Endodermal cell (in vitro differentiated cells): ENCODE measurements around the gene DTNB. TPM values are rescaled to one million over a fixed set of nuclear protein-coding genes. Genes with fewer than 3 reads are reported as not detected.
A peak's percentile ranks its signal among the peaks of the same experiment; 100 is the strongest.

Source experiments
- DNase-seq: peaks from one replicate; pipeline ENCODE4 v3.0.0-alpha.2; 2017
- H3K27ac ChIP-seq: 2 replicates; pipeline ENCODE4 v1.5.1; 2013; ENCODE audit warnings: mild to moderate bottlenecking, low read depth, low read length, moderate library complexity
- H3K27me3 ChIP-seq: 2 replicates; pipeline ENCODE4 v1.6.1; 2013; ENCODE audit warnings: mild to moderate bottlenecking, low read length, moderate library complexity; ENCODE audit not compliant: insufficient read depth, control insufficient read depth, poor library complexity, severe bottlenecking
- H3K36me3 ChIP-seq: 2 replicates; pipeline ENCODE4 v1.7.0; 2013; ENCODE audit warnings: mild to moderate bottlenecking, low read length, moderate library complexity; ENCODE audit not compliant: control insufficient read depth, insufficient read depth
- H3K4me1 ChIP-seq: one replicate; pipeline ENCODE4 v1.7.0; 2013; ENCODE audit warnings: low read length; ENCODE audit not compliant: control insufficient read depth, insufficient read depth
- H3K4me3 ChIP-seq: 2 replicates; pipeline ENCODE4 v1.5.1; 2013; ENCODE audit warnings: mild to moderate bottlenecking, low read length, moderate library complexity
- H3K9ac ChIP-seq: 2 replicates; pipeline ENCODE4 v1.6.1; 2013; ENCODE audit warnings: mild to moderate bottlenecking, low read length, moderate library complexity; ENCODE audit not compliant: poor library complexity, severe bottlenecking; ENCODE audit errors: extremely low read depth
- H3K9me3 ChIP-seq: 2 replicates; pipeline ENCODE4 v1.6.1; 2013; ENCODE audit warnings: mild to moderate bottlenecking, low read length, moderate library complexity; ENCODE audit not compliant: control insufficient read depth
- H3K27ac Mint-ChIP-seq: 2 replicates; pipeline ENCODE4 v1.8.0; 2020; ENCODE audit warnings: mixed read lengths
- H3K27me3 Mint-ChIP-seq: 2 replicates; pipeline ENCODE4 v1.8.0; 2021; ENCODE audit warnings: mild to moderate bottlenecking, mixed read lengths; ENCODE audit not compliant: insufficient read depth
- H3K36me3 Mint-ChIP-seq: 2 replicates; pipeline ENCODE4 v1.8.0; 2020; ENCODE audit warnings: low read depth, mixed read lengths
- H3K4me1 Mint-ChIP-seq: 2 replicates; pipeline ENCODE4 v1.8.0; 2020; ENCODE audit warnings: mixed read lengths
- H3K4me3 Mint-ChIP-seq: 2 replicates; pipeline ENCODE4 v1.8.0; 2020; ENCODE audit warnings: mild to moderate bottlenecking, moderate library complexity, mixed read lengths
- H3K9me3 Mint-ChIP-seq: 2 replicates; pipeline ENCODE4 v1.8.0; 2020; ENCODE audit warnings: mild to moderate bottlenecking, mixed read lengths
- CTCF ChIP-seq: fragments of 200-600 bp; sonication (generic); conservative IDR thresholded peaks from 2 replicates; pipeline ENCODE4 v1.5.0; 2021; ENCODE audit warnings: antibody characterized with exemption, mild to moderate bottlenecking
- WGBS, 2 experiments: methylation state at CpG; one replicate each; pipeline versions ENCODE4 v1.1.5 to v1.1.7; 2013; ENCODE audit warnings: missing lambda C conversion rate in 2 of 2, mixed read lengths in 1 of 2; ENCODE audit not compliant: insufficient coverage in 1 of 2, insufficient read length in 1 of 2; 5-methylcytosine and 5-hydroxymethylcytosine counted together
- total RNA-seq, 2 donors: library from RNA; stranded (reverse); fragmentation: NEBNext Ultra II Directional in 1 of 2; extraction: Animal tissue kit (Norgen Biotek cat#: 25700) in 1 of 2; gene quantifications; 2 replicates in 1 of 2; 3 replicates in 1 of 2; pipeline ENCODE4 v1.2.1, GENCODE V29; 2021

The DTNB gene
- total RNA-seq, 2 donors from 2014 or later, result 38.8 to 48.7 TPM

GRCh38 chr2:25677877-25678276, 4.5 kb upstream of the DTNB start:
- H3K9me3 ChIP-seq, result peaks cover 9% of the 10 kb centered on the region
- Mint-ChIP-seq H3K36me3 (peaks cover 2% of the 10 kb centered on the region), H3K9me3 (peaks cover 7% of the 10 kb centered on the region), H3K4me1 (no peaks in the 10 kb centered on the region), H3K27ac (no peak overlapping the region), H3K27me3 (peaks cover 31% of the 10 kb centered on the region), H3K4me3 (no peak overlapping the region)
- no peak for TF ChIP-seq CTCF
- no peak overlapping the region for H3K27ac ChIP-seq
- no peak for DNase-seq
- WGBS, 2 experiments, result 96 to 100% methylated on average over 2 to 4 of the region's 4 CpGs
- H3K36me3 ChIP-seq, result no peaks in the 10 kb centered on the region
- peaks cover 19% of the 10 kb centered on the region for H3K27me3 ChIP-seq
- H3K9ac ChIP-seq, result no peak overlapping the region
- H3K4me1 ChIP-seq, result no peaks in the 10 kb centered on the region
- H3K4me3 ChIP-seq, result no peak overlapping the region

DNA sequence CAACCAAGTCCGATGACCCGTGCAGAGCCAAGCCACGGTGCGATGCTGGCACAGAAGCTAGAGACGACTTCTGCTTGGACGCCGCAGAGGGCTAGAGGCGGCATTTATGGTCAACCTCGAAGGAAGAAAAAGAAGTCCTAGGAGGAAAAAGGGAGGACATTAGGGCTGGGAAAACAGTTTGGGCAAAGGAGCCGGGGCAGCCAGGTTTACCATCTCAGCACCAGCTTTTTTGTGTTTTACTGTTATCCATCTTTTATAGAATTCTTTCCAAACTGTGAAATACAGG, 643 bp upstream of the DTNB start:
- DNase-seq, result no peak
- H3K27ac Mint-ChIP-seq, result peak overlapping the region; percentile 41
- Histone ChIP-seq H3K36me3 (no peaks in the 10 kb centered on the region), H3K4me3 (peak overlapping the region; percentile 72), H3K27ac (no peak overlapping the region), H3K27me3 (peaks cover 19% of the 10 kb centered on the region), H3K9ac (no peak overlapping the region), H3K9me3 (peaks cover 9% of the 10 kb centered on the region), H3K4me1 (no peaks in the 10 kb centered on the region)
- peaks cover 44% of the 10 kb centered on the region for H3K27me3 Mint-ChIP-seq
- H3K4me1 Mint-ChIP-seq, result peaks cover 14% of the 10 kb centered on the region
- peaks cover 7% of the 10 kb centered on the region for H3K9me3 Mint-ChIP-seq
- H3K36me3 Mint-ChIP-seq, result peaks cover 2% of the 10 kb centered on the region
- no peak for TF ChIP-seq CTCF
- H3K4me3 Mint-ChIP-seq, result peak overlapping the region; percentile 72
- WGBS, 2 experiments, result 49 to 60% methylated on average over 1 to 10 of the region's 10 CpGs

DNA sequence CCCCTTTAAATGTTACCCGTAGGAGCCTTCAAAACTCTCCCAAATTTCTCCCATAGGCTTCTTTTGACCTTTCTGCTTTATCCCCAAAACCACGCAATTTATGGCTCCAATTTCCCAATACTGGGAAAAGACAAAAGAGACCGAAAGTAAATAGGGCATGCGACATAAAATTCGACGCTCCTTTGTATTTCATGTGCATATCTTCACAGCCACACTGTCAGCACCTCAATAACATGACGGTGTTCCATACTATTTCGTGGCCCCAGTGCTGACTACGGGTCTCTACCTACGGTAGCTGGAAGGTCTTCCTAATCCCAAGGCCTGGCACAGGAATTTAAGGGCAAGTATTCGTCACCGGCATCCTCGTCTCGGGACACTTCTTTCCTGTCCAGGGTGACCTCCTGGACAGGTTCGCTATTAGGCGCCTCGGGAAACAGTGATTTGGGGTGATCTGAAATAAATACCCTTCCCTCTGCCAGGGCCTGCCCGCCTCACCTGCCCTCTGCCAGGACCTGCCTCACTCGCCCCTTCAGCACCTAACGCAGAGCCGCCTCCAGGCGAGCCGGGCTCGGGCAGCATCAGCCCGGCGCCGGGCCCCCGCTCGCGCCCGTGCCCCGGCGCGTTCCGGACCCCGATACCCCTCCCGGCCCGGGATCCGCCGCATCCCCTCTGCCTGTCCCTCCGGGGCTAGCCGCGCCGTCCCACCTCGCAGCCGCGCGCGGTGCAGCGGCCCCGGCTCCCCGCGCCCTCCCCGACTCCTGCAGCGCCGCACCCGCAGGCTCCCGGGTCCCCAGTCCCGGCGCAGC, 680 bp downstream of the DTNB start:
- H3K27me3 ChIP-seq, result peaks cover 19% of the 10 kb centered on the region
- no peaks in the 10 kb centered on the region for H3K36me3 ChIP-seq
- peak; percentile 21 for TF ChIP-seq CTCF
- H3K9me3 ChIP-seq, result peaks cover 9% of the 10 kb centered on the region
- peak overlapping the region; percentile 72 for H3K4me3 Mint-ChIP-seq
- peaks cover 2% of the 10 kb centered on the region for H3K36me3 Mint-ChIP-seq
- peak overlapping the region; percentile 81 for H3K4me3 ChIP-seq
- peak; percentile 88 for DNase-seq
- H3K9ac ChIP-seq, result peak overlapping the region; percentile 72
- H3K27ac Mint-ChIP-seq, result peak overlapping the region; percentile 77
- WGBS, 2 experiments, result 2 to 7% methylated on average over 20 to 60 of the region's 60 CpGs
- peaks cover 14% of the 10 kb centered on the region for H3K4me1 Mint-ChIP-seq
- H3K27me3 Mint-ChIP-seq, result peaks cover 42% of the 10 kb centered on the region
- no peaks in the 10 kb centered on the region for H3K4me1 ChIP-seq
- peaks cover 7% of the 10 kb centered on the region for H3K9me3 Mint-ChIP-seq
- H3K27ac ChIP-seq, result no peak overlapping the region
